CD4-positive, CD25-positive, alpha-beta regulatory T cell (primary cell): ENCODE measurements around the gene GALNTL6. TPM values are rescaled to one million over a fixed set of nuclear protein-coding genes. Genes with fewer than 3 reads are reported as not detected.

Experiments used
- ATAC-seq, 2 donors: fragments of 150-1000 bp; cut with Tn5 transposase; one replicate each; pipeline ENCODE4 v1.10.0; 2021; ENCODE audit warnings: low read depth in 2 of 2, moderate number of reproducible peaks in 2 of 2, moderate library complexity in 1 of 2
- DNase-seq, 3 donors: peaks; one replicate each; pipeline versions ENCODE4 v3.0.0 to v3.0.0-alpha.2; 2012 to 2022; ENCODE audit warnings: mixed read lengths in 1 of 3
- H3K27ac ChIP-seq: one replicate; pipeline ENCODE4 v1.7.0; 2013; ENCODE audit warnings: mild to moderate bottlenecking, low read length; ENCODE audit not compliant: insufficient read depth, poor library complexity, severe bottlenecking
- H3K27me3 ChIP-seq: one replicate; pipeline ENCODE4 v1.7.0; 2013; ENCODE audit warnings: low read length; ENCODE audit not compliant: control insufficient read depth, insufficient read depth
- H3K36me3 ChIP-seq: one replicate; pipeline ENCODE4 v1.7.0; 2013; ENCODE audit warnings: mild to moderate bottlenecking, low read length, moderate library complexity; ENCODE audit not compliant: control insufficient read depth, insufficient read depth
- H3K4me1 ChIP-seq: 2 replicates; pipeline ENCODE4 v1.7.0; 2013; ENCODE audit warnings: mild to moderate bottlenecking, low read length; ENCODE audit not compliant: insufficient read depth, control insufficient read depth, poor library complexity, severe bottlenecking
- H3K4me3 ChIP-seq: one replicate; pipeline ENCODE4 v1.7.0; 2013; ENCODE audit warnings: low read depth, mild to moderate bottlenecking, low read length, moderate library complexity
- H3K9me3 ChIP-seq, 2 experiments: 1 replicate in 1 of 2; 2 replicates in 1 of 2; pipeline ENCODE4 v1.7.0; 2013; ENCODE audit warnings: low read length in 2 of 2, mild to moderate bottlenecking in 1 of 2, moderate library complexity in 1 of 2; ENCODE audit not compliant: control insufficient read depth in 2 of 2
- H3K27ac Mint-ChIP-seq, 3 donors: one replicate each; pipeline ENCODE4 v1.8.0; 2020 to 2022; ENCODE audit warnings: mild to moderate bottlenecking in 3 of 3, mixed read lengths in 3 of 3, moderate library complexity in 2 of 3
- H3K27me3 Mint-ChIP-seq: one replicate; pipeline ENCODE4 v1.8.0; 2022; ENCODE audit warnings: mild to moderate bottlenecking, mixed read lengths
- H3K36me3 Mint-ChIP-seq: one replicate; pipeline ENCODE4 v1.8.0; 2020; ENCODE audit warnings: mixed read lengths
- H3K4me1 Mint-ChIP-seq, 4 donors: one replicate each; pipeline ENCODE4 v1.8.0; 2020 to 2022; ENCODE audit warnings: mixed read lengths in 4 of 4, mild to moderate bottlenecking in 1 of 4
- H3K4me3 Mint-ChIP-seq, 4 donors: one replicate each; pipeline ENCODE4 v1.8.0; 2020 to 2022; ENCODE audit warnings: mild to moderate bottlenecking in 4 of 4, mixed read lengths in 4 of 4, moderate library complexity in 3 of 4
- H3K9me3 Mint-ChIP-seq, 7 donors: one replicate each; pipeline ENCODE4 v1.8.0; 2020 to 2022; ENCODE audit warnings: mixed read lengths in 7 of 7, mild to moderate bottlenecking in 3 of 7, moderate library complexity in 2 of 7
- polyA plus RNA-seq, 4 donors: library from polyadenylated mRNA; unstranded; fragments of 300-500 nt; fragmentation: Illumina TruSeq; gene quantifications; one replicate each; pipeline ENCODE4 v1.2.3, GENCODE V29; 2021
- total RNA-seq: library from RNA; stranded (reverse); gene quantifications from one replicate; pipeline ENCODE4 v1.2.3, GENCODE V29; 2022

GALNTL6 gene
- total and polyA plus RNA-seq, 5 donors from 2014 or later, result not detected

DNA sequence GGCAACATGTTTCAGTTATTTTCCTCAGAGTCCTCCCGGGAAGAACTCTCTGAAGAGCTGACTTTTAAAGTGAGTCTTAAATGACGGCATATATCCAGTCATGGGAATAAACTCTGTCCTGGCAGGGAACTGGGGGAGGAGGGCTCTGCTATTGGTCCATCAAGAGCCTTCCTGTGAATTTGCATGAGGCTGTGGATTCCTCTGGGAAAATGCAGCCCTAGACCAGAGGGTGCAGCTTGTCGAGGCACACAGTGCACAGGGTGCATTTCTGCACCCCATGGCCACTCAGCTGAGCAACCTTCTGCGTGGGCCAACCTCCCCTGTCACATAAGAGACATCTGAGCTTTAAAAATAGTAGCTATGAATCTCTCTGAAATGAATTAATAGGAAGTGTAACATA is 360.0 kb downstream of the GALNTL6 start:
- H3K4me1 Mint-ChIP-seq, result no peaks in the 10 kb centered on the region
- no peak overlapping the region for H3K4me3 Mint-ChIP-seq
- no peaks in the 10 kb centered on the region for H3K27me3 Mint-ChIP-seq
- no peak overlapping the region for H3K4me3 ChIP-seq
- no peaks in the 10 kb centered on the region for H3K36me3 ChIP-seq
- DNase-seq, result no peak
- peaks cover 0 to 4% of the 10 kb centered on the region in 2 experiments for H3K9me3 ChIP-seq
- no peak for ATAC-seq
- no peaks in the 10 kb centered on the region for H3K27me3 ChIP-seq
- H3K27ac ChIP-seq, result no peak overlapping the region
- peaks cover 3 to 26% (median 9%) of the 10 kb centered on the region in 7 donors for H3K9me3 Mint-ChIP-seq
- H3K36me3 Mint-ChIP-seq, result peaks cover 3% of the 10 kb centered on the region
- H3K4me1 ChIP-seq, result no peaks in the 10 kb centered on the region
- H3K27ac Mint-ChIP-seq, result no peak overlapping the region

DNA sequence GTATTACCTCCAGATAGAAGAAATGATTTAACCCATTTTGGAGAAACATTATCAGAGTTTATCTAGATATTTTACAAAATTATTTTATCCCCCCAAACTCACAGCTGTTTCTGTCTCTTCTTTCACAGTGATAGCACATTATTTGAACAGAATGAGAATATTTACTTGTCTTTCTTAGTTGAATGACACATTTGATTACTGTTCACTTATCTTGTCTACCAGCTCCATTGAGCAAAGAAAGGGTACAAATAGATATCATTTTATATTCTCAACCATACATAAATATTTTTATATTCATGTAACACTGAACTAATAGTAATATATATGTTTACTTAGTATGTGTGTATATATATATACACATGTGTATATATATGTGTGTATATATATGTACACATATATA is 364.2 kb downstream of the GALNTL6 start:
- no peaks in the 10 kb centered on the region for H3K4me1 ChIP-seq
- H3K36me3 ChIP-seq, result no peaks in the 10 kb centered on the region
- H3K9me3 Mint-ChIP-seq, result peaks cover 0 to 23% (median 9%) of the 10 kb centered on the region in 7 donors
- no peak overlapping the region for H3K27ac Mint-ChIP-seq
- ATAC-seq, result no peak
- DNase-seq, result no peak
- no peak overlapping the region for H3K4me3 Mint-ChIP-seq
- H3K27me3 ChIP-seq, result no peaks in the 10 kb centered on the region
- H3K27me3 Mint-ChIP-seq, result no peaks in the 10 kb centered on the region
- no peaks in the 10 kb centered on the region for H3K4me1 Mint-ChIP-seq
- H3K4me3 ChIP-seq, result no peak overlapping the region
- H3K9me3 ChIP-seq, result no peaks in the 10 kb centered on the region
- no peak overlapping the region for H3K27ac ChIP-seq
- peaks cover under 1% of the 10 kb centered on the region for H3K36me3 Mint-ChIP-seq

GRCh38 chr4:172188248-172188988 is 375.2 kb downstream of the GALNTL6 start:
- no peak overlapping the region for H3K27ac ChIP-seq
- DNase-seq (no peak), ATAC-seq (no peak)
- H3K36me3 ChIP-seq, result no peaks in the 10 kb centered on the region
- H3K4me3 Mint-ChIP-seq, result no peak overlapping the region
- no peaks in the 10 kb centered on the region for H3K4me1 Mint-ChIP-seq
- peak overlapping the region in 1 of 3 donors; percentile 29 for H3K27ac Mint-ChIP-seq
- H3K4me1 ChIP-seq, result no peaks in the 10 kb centered on the region
- H3K27me3 Mint-ChIP-seq, result no peaks in the 10 kb centered on the region
- H3K4me3 ChIP-seq, result no peak overlapping the region
- H3K36me3 Mint-ChIP-seq, result no peaks in the 10 kb centered on the region
- no peaks in the 10 kb centered on the region for H3K27me3 ChIP-seq
- peaks cover 0 to 12% (median 4%) of the 10 kb centered on the region in 7 donors for H3K9me3 Mint-ChIP-seq
- H3K9me3 ChIP-seq, result peaks cover 0 to 7% of the 10 kb centered on the region in 2 experiments

DNA sequence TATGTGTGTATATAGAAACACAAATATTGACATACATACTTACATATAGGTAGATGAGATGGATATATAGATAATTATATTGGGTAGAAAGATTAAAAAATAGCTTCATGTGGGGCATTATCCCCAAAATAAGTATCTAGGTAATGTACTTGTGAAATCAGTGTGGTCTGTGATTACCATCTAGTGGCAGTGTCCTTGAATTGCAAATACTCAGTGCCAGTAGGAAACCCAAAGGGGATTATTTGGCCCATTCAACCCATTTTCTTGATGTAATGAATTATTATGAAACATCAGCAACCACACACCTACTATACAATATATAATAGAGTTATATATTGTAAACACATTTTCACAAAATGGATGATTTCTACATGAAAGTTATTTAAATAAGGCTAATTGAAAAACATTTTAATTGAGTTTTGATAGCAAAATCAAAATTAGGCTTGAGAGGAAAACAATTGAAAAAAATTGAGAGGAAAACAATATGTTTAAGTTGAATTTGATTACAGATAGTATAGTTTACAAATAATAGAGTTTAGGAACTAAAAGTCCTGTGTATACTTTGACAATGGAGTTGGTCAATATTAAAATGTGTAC is 389.4 kb downstream of the GALNTL6 start:
- Histone ChIP-seq H3K4me1 (no peaks in the 10 kb centered on the region), H3K36me3 (no peaks in the 10 kb centered on the region), H3K27ac (no peak overlapping the region), H3K27me3 (no peaks in the 10 kb centered on the region), H3K4me3 (no peak overlapping the region), H3K9me3 (peaks cover 0 to 5% of the 10 kb centered on the region in 2 experiments)
- Mint-ChIP-seq H3K4me1 (peaks cover 0 to 5% (median 0%) of the 10 kb centered on the region in 4 donors), H3K27me3 (no peaks in the 10 kb centered on the region), H3K36me3 (no peaks in the 10 kb centered on the region), H3K9me3 (peaks cover 4 to 19% (median 5%) of the 10 kb centered on the region in 7 donors), H3K4me3 (no peak overlapping the region), H3K27ac (no peak overlapping the region)
- DNase-seq (no peak), ATAC-seq (no peak)

GRCh38 chr4:172207258-172207657 is 394.1 kb downstream of the GALNTL6 start:
- no peak for DNase-seq
- Histone ChIP-seq H3K27me3 (no peaks in the 10 kb centered on the region), H3K36me3 (no peaks in the 10 kb centered on the region), H3K4me3 (no peak overlapping the region), H3K9me3 (no peaks in the 10 kb centered on the region), H3K4me1 (no peaks in the 10 kb centered on the region), H3K27ac (no peak overlapping the region)
- no peaks in the 10 kb centered on the region for H3K27me3 Mint-ChIP-seq
- peaks cover 0 to 5% (median 0%) of the 10 kb centered on the region in 4 donors for H3K4me1 Mint-ChIP-seq
- H3K27ac Mint-ChIP-seq, result no peak overlapping the region
- peaks cover 4 to 20% (median 6%) of the 10 kb centered on the region in 7 donors for H3K9me3 Mint-ChIP-seq
- no peaks in the 10 kb centered on the region for H3K36me3 Mint-ChIP-seq
- H3K4me3 Mint-ChIP-seq, result no peak overlapping the region
- no peak for ATAC-seq

GRCh38 chr4:172207886-172208285 is 394.7 kb downstream of the GALNTL6 start:
- Mint-ChIP-seq H3K4me3 (no peak overlapping the region), H3K4me1 (peaks cover 0 to 5% (median 0%) of the 10 kb centered on the region in 4 donors), H3K27ac (no peak overlapping the region), H3K36me3 (no peaks in the 10 kb centered on the region), H3K9me3 (peaks cover 4 to 19% (median 6%) of the 10 kb centered on the region in 7 donors), H3K27me3 (no peaks in the 10 kb centered on the region)
- no peaks in the 10 kb centered on the region for H3K9me3 ChIP-seq
- H3K27ac ChIP-seq, result no peak overlapping the region
- H3K36me3 ChIP-seq, result no peaks in the 10 kb centered on the region
- DNase-seq (no peak), ATAC-seq (no peak)
- H3K4me1 ChIP-seq, result no peaks in the 10 kb centered on the region
- no peaks in the 10 kb centered on the region for H3K27me3 ChIP-seq
- no peak overlapping the region for H3K4me3 ChIP-seq

GRCh38 chr4:172220679-172221078 is 407.5 kb downstream of the GALNTL6 start:
- DNase-seq (no peak), ATAC-seq (no peak)
- H3K27me3 ChIP-seq, result no peaks in the 10 kb centered on the region
- Mint-ChIP-seq H3K36me3 (no peaks in the 10 kb centered on the region), H3K27me3 (no peaks in the 10 kb centered on the region), H3K4me1 (no peaks in the 10 kb centered on the region), H3K4me3 (no peak overlapping the region), H3K9me3 (peaks cover 0 to 8% (median 3%) of the 10 kb centered on the region in 7 donors), H3K27ac (no peak overlapping the region)
- no peak overlapping the region for H3K27ac ChIP-seq
- H3K36me3 ChIP-seq, result no peaks in the 10 kb centered on the region
- H3K9me3 ChIP-seq, result no peaks in the 10 kb centered on the region
- no peaks in the 10 kb centered on the region for H3K4me1 ChIP-seq
- no peak overlapping the region for H3K4me3 ChIP-seq

- Mint-ChIP-seq H3K27me3 (no peaks in the 10 kb centered on the region), H3K9me3 (peaks cover 3 to 16% (median 4%) of the 10 kb centered on the region in 7 donors), H3K27ac (no peak overlapping the region), H3K4me1 (no peaks in the 10 kb centered on the region), H3K4me3 (no peak overlapping the region), H3K36me3 (no peaks in the 10 kb centered on the region)
- no peaks in the 10 kb centered on the region for H3K4me1 ChIP-seq
- no peak overlapping the region for H3K27ac ChIP-seq
- H3K9me3 ChIP-seq, result no peaks in the 10 kb centered on the region
- ATAC-seq (no peak), DNase-seq (no peak)
- H3K27me3 ChIP-seq, result no peaks in the 10 kb centered on the region
- no peaks in the 10 kb centered on the region for H3K36me3 ChIP-seq
- H3K4me3 ChIP-seq, result no peak overlapping the region
Observed at GRCh38 chr4:172225457-172225856, 412.3 kb downstream of the GALNTL6 start.
